ENCODE measurements around the gene MUC20. TPM values are rescaled to one million over a fixed set of nuclear protein-coding genes. Genes with fewer than 3 reads are reported as not detected.
"Not testable (repeated sequence)": the region's sequence is repeated elsewhere in the genome, so short reads cannot be mapped to it uniquely, and the experiment has no call there.

Gene MUC20
- total and polyA plus RNA-seq, 2 of the 8 experiments (the other 6 are each of a cell fraction or from before 2014, with no cell fraction given): 0.24 to 0.26 TPM

DNA sequence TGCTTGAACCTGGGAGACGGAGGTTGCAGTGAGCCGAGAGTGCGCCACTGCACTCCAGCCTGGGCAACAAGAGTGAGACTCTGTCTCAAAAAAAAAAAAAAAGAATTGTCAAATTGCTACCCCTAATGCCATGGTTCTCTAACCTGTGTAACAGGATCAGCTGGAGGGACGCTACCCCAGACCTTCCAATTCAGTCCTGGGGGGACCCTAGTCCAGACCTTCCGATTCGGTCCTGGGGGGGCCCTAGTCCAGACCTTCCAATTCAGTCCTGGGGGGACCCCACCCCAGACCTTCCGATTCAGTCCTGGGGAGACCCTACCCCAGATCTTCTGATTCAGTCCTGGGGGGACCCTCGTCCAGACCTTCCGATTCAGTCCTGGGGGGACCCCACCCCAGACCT, 29.8 kb upstream of the MUC20 start (continued):
- TF ChIP-seq KDM1A (IDR thresholded peaks at IDR 0.05; ENCODE audit: borderline replicate concordance, low read length) (no peak), HDAC2 (IDR thresholded peaks at IDR 0.05; ENCODE audit: borderline replicate concordance in 1 of 2, low read depth in 2 of 2, low read length in 2 of 2) (no peak)
- TF ChIP-seq, protein P1, sequence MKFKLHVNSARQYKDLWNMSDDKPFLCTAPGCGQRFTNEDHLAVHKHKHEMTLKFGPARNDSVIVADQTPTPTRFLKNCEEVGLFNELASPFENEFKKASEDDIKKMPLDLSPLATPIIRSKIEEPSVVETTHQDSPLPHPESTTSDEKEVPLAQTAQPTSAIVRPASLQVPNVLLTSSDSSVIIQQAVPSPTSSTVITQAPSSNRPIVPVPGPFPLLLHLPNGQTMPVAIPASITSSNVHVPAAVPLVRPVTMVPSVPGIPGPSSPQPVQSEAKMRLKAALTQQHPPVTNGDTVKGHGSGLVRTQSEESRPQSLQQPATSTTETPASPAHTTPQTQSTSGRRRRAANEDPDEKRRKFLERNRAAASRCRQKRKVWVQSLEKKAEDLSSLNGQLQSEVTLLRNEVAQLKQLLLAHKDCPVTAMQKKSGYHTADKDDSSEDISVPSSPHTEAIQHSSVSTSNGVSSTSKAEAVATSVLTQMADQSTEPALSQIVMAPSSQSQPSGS (IDR thresholded peaks at IDR 0.05; ENCODE audit: low read length): no peak

DNA sequence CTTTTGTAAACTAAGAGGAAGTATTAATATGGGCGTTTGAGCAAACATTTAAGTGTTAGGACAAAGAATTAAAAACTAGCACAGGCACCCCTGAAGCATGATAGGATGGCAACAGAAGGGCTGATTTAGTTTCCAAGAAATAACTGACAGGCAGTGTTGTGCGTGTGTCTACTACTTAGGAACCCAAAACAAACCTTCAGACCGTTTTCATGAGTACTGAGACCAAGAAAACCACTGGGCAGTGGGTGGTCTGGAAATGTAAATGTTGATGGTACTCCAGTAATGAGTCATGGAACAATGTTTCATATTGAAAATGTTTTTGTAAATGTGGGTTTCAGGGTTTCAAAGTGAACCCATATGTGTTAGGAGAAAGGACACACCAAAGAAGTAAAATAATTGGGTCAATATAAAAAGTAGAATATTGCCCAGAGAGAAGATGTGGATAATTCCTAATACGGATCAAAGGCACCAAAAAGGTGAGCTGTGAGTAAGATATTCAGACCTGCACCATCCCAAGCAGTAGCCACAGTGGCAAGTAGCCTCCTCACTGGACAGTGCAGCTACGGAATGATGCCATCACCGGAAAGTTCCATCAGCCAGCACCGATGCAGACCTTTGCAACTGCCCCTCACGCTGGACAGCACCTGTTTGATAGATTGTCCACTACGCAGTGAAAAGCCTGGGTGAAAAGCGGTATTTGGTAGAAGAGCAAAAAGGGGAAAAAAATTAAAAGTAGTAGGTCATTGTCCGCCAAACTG, 29.0 kb upstream of the MUC20 start:
- H2BK20ac ChIP-seq (ENCODE audit: low read length); H3K79me1 ChIP-seq (ENCODE audit: low read depth, low read length); H2BK12ac ChIP-seq (ENCODE audit: low read depth, low read length); H3K23ac ChIP-seq (ENCODE audit: insufficient read length); H3K4me3 ChIP-seq (ENCODE audit: extremely low read depth in 1 of 4, insufficient read depth in 2 of 4, low read depth in 3 of 4, low read length in 4 of 4); H3K56ac ChIP-seq (replicated peaks; ENCODE audit: insufficient read length, low read depth, low read length); H4K5ac ChIP-seq (ENCODE audit: insufficient read length, low read depth, low read length); H3K36me3 ChIP-seq (ENCODE audit: control insufficient read depth in 2 of 4, insufficient read depth in 4 of 4, low read length in 3 of 4); H3K27ac ChIP-seq (ENCODE audit: low read depth, low read length); H3K9ac ChIP-seq (replicated peaks in 1 of 4; ENCODE audit: extremely low read depth in 1 of 4, low read depth in 3 of 4, low read length in 3 of 4); H2BK15ac ChIP-seq (ENCODE audit: low read length); H3K4me1 ChIP-seq (replicated peaks in 1 of 4; ENCODE audit: control insufficient read depth in 3 of 4, insufficient read depth in 4 of 4, low read length in 3 of 4); H3K9me3 ChIP-seq (ENCODE audit: insufficient read depth in 2 of 2, low read depth in 1 of 2, low read length in 1 of 2); H3K27me3 ChIP-seq (replicated peaks in 1 of 4; ENCODE audit: control insufficient read depth in 3 of 4, extremely low read depth in 1 of 4, insufficient read depth in 3 of 4, low read length in 3 of 4); H3K79me2 ChIP-seq (ENCODE audit: control insufficient read depth in 1 of 2, insufficient read depth in 2 of 2, low read length in 2 of 2); H2BK120ac ChIP-seq (replicated peaks; ENCODE audit: low read depth, low read length); H3K18ac ChIP-seq (ENCODE audit: extremely low read depth, low read length); H4K20me1 ChIP-seq (replicated peaks in 1 of 2; ENCODE audit: control insufficient read depth in 1 of 2, insufficient read depth in 2 of 2, low read length in 2 of 2); H2AFZ ChIP-seq (ENCODE audit: low read length); H3K14ac ChIP-seq (ENCODE audit: insufficient read length); POLR2A ChIA-PET (ENCODE audit: partially characterized antibody); H2BK5ac ChIP-seq (ENCODE audit: low read depth, low read length); H4K91ac ChIP-seq (replicated peaks; ENCODE audit: insufficient read length, low read length); DNase-seq (ENCODE audit: low read depth in 1 of 2, low spot score in 2 of 2); H2AK5ac ChIP-seq (ENCODE audit: low read depth, low read length); FAIRE-seq; H3K4me2 ChIP-seq (ENCODE audit: insufficient read depth in 1 of 2, low read depth in 2 of 2, low read length in 2 of 2); H3K23me2 ChIP-seq (ENCODE audit: low read depth, low read length); H4K8ac ChIP-seq (ENCODE audit: extremely low read depth, insufficient read depth, low read length): not testable (repeated sequence)
- H3K4ac ChIP-seq (replicated peaks; ENCODE audit: insufficient read length, low read depth, low read length): peak overlapping the region; percentile 91
- CTCF ChIA-PET (ENCODE audit: partially characterized antibody): interaction anchor here (1.3 kb wide), 1 partner anchor 158 kb away, joined by 3 read pairs; no protein-coding TSS in a partner anchor
- 88% methylated on average over 8 of the region's 11 CpGs; no CpG with 5 or more reads in 1 of the 2 experiments for WGBS, 2 experiments (ENCODE audit: extremely low coverage in 1 of 2, insufficient coverage in 1 of 2, insufficient read length in 1 of 2, insufficient replicate concordance in 2 of 2, low coverage in 1 of 2, low lambda C conversion rate in 2 of 2, missing lambda C conversion rate in 1 of 2)

Data from H1 (cell line).